ENCODE results near the gene WSB2. TPM values are rescaled to one million over a fixed set of nuclear protein-coding genes. Genes with fewer than 3 reads are reported as not detected.

WSB2 gene
- 193 TPM for total RNA-seq (2021; ENCODE audit: unreplicated experiment)
- polyA plus RNA-seq (2012; ENCODE audit: insufficient read length): 134 TPM
- percentile 92 among the genes with signal in this experiment for Bru-seq, nascent RNA
- BruChase-seq, experiment 1, labeled RNA remaining after a 2-hour chase: percentile 92 among the genes with signal in this experiment
- percentile 96 among the genes with signal in this experiment for BruChase-seq, experiment 2, labeled RNA remaining after a 6-hour chase
- long read RNA-seq, transcript WSB2-203 (8 exons, 1,328 nt): minor isoform, 15 of 402 reads
- long read RNA-seq, transcript WSB2-201 (9 exons, 2,646 nt): major isoform, 279 of 402 reads
- long read RNA-seq, partial matches to known transcripts: 84 of 402 reads
- long read RNA-seq, other reads (novel, unspliced or antisense): 21 of 402 reads

GRCh38 chr12:118061011-118061872, at the start of gene WSB2:
WSB2 (minus strand) TSS chr12:118061179; CDS start chr12:118061048, 131 bp downstream.
- H3K27me3 ChIP-seq (ENCODE audit: control insufficient read depth, insufficient read depth, low read length): no peaks in the 10 kb centered on the region
- peaks cover 58% of the 10 kb centered on the region for H3K4me1 ChIP-seq (ENCODE audit: control insufficient read depth, insufficient read depth, low read length)
- H3K27ac ChIP-seq (ENCODE audit: low read length): peak within 1 kb of the TSS; percentile 98
- H3K9me3 ChIP-seq (ENCODE audit: control insufficient read depth, insufficient read depth, low read depth, low read length): no peaks in the 10 kb centered on the region
- POLR2A ChIA-PET: interaction anchor here (0.6 to 0.7 kb wide), 3 partner anchors 23 to 281 kb away, joined by 4 to 10 read pairs (median 5); no protein-coding TSS in a partner anchor
- H3K4me3 ChIP-seq (ENCODE audit: low read depth in 2 of 2, low read length in 2 of 2): peak within 1 kb of the TSS; percentile 68 to 88
- ATAC-seq (peak; percentile 45), DNase-seq (ENCODE audit: low read depth, low spot score) (no peak)
- CTCF ChIA-PET: no interaction called here
- TF ChIP-seq CTCF (IDR thresholded peaks at IDR 0.05) (no peak), POLR2AphosphoS5 (IDR thresholded peaks at IDR 0.05; ENCODE audit: low read depth, low read length) (no peak; the same call in 1 of the 2 replicates), TCF7L2 (IDR thresholded peaks at IDR 0.05; ENCODE audit: low read depth, low read length) (no peak), SIN3A (IDR thresholded peaks at IDR 0.05; ENCODE audit: borderline replicate concordance, insufficient read depth, low read depth, low read length) (0 out of 2 replicates have a peak, but pooled peaks have one; percentile 10), REST (IDR thresholded peaks at IDR 0.05; ENCODE audit: insufficient read depth in 1 of 2, low read depth in 2 of 2, low read length in 1 of 2) (no peak)
- intact Hi-C loops (cut with micrococcal nuclease; ENCODE audit: unreplicated experiment) (no loop called here), in situ Hi-C loops (cut with HindIII; ENCODE audit: low pct_unique_long_range_greater_than_20kb, low sequenced_read_pairs) (no loop called here)
- BruUV-seq (replicated peaks): no TSS peak
- H3K36me3 ChIP-seq (ENCODE audit: control insufficient read depth, insufficient read depth, low read length): no peaks in the 10 kb centered on the region; the same call in 1 of the 2 replicates

- no peaks in the 10 kb centered on the region for H3K4me1 ChIP-seq (ENCODE audit: control insufficient read depth, insufficient read depth, low read length)
- no peak for TF ChIP-seq CTCF (IDR thresholded peaks at IDR 0.05)
- peak; percentile 24 to 64; a peak in 2 of 4 replicates for TF ChIP-seq REST (IDR thresholded peaks at IDR 0.05; ENCODE audit: insufficient read depth in 1 of 2, low read depth in 2 of 2, low read length in 1 of 2)
- TF ChIP-seq TCF7L2 (IDR thresholded peaks at IDR 0.05; ENCODE audit: low read depth, low read length): no peak
- no peak for TF ChIP-seq SIN3A (IDR thresholded peaks at IDR 0.05; ENCODE audit: borderline replicate concordance, insufficient read depth, low read depth, low read length)
- TF ChIP-seq POLR2AphosphoS5 (IDR thresholded peaks at IDR 0.05; ENCODE audit: low read depth, low read length): no peak
- no peaks in the 10 kb centered on the region for H3K9me3 ChIP-seq (ENCODE audit: control insufficient read depth, insufficient read depth, low read depth, low read length)
- ChIA-PET CTCF (no interaction called here), POLR2A (no interaction called here)
- intact Hi-C loops (cut with micrococcal nuclease; ENCODE audit: unreplicated experiment): no loop called here
- ATAC-seq: no peak
- H3K36me3 ChIP-seq (ENCODE audit: control insufficient read depth, insufficient read depth, low read length): no peaks in the 10 kb centered on the region
- in situ Hi-C loops (cut with HindIII; ENCODE audit: low pct_unique_long_range_greater_than_20kb, low sequenced_read_pairs): no loop called here
- no peaks in the 10 kb centered on the region for H3K27me3 ChIP-seq (ENCODE audit: control insufficient read depth, insufficient read depth, low read length)
- H3K4me3 ChIP-seq (ENCODE audit: low read depth in 2 of 2, low read length in 2 of 2): no peak overlapping the region
- DNase-seq (ENCODE audit: low read depth, low spot score): no peak
- no peak overlapping the region for H3K27ac ChIP-seq (ENCODE audit: low read length)
- no TSS peak for BruUV-seq (replicated peaks)
These were observed 48.1 kb upstream of the WSB2 start for GRCh38 chr12:118109088-118109487.
